ENCODE measurements around the gene PRKG1.
"Not testable (repeated sequence)": the region's sequence is repeated elsewhere in the genome, so short reads cannot be mapped to it uniquely, and the experiment has no call there.

The PRKG1 gene

DNA sequence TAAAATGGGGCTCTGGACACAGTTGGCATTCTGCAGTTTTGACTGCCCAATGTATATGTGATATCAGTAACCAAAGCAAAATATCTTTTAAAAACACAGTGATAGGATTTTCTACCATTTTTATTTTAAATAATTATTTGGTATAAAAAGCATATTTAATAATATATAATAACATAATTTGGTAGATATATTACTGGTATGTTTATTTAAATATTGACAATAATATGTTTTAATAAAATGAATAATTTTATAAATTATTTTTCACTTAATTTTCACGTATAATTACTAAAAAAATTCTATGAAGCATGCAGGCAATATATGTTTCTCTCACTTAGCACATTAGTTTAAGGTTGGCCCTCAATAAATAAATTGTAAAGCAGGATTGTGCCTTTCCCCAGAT, 269.1 kb downstream of the PRKG1 start:
- DNase-seq, result no peak

DNA sequence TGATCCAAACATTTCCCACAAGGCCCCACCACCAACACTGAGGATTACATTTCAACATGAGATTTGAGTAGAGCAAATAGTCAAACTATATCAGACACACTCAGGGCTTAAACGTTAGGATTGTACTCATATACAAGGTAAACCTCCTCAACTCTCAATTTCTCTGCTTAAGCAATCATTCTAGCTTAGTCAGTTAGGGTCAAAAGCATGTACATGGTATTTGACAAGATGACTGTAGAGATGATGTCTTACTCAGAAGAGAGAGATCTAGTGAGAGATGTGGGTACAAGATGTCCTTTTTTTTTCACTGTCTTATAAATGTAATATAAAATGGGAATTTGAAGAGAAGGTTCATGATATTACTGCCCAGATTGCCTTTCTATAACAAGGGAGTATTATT, 270.1 kb downstream of the PRKG1 start:
- DNase-seq, result no peak

- DNase-seq, result no peak
Observed at GRCh38 chr10:51348622-51349021, 274.3 kb downstream of the PRKG1 start.

GRCh38 chr10:51357170-51357569, 282.9 kb downstream of the PRKG1 start:
- DNase-seq, result no peak

GRCh38 chr10:51358227-51358626, 283.9 kb downstream of the PRKG1 start:
- DNase-seq, result no peak

- no peak for DNase-seq
Observed at GRCh38 chr10:51363415-51363814, 289.1 kb downstream of the PRKG1 start.

GRCh38 chr10:51364674-51365073, 290.4 kb downstream of the PRKG1 start:
- DNase-seq, result no peak

- no peak for DNase-seq
Observed at GRCh38 chr10:51366044-51366443, 291.8 kb downstream of the PRKG1 start.

DNA sequence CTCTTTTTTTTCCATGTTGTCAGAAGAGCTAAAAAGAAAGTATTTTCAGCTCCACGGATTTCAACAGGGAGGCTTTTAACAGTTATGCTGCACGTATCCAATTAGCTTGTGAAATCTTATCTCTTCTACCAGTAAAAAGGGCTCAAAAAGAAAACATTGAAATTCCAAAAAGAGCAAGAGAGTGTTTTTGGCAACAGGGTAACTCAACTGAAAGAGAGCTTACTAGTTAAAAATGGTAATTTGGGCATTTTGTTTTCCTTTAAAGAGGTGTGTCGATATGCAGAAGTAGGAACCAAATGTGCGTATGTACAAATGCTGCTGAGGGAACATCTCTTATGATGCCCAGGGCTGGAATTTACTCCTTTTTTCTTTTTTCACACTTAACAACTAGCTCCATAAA, 292.8 kb downstream of the PRKG1 start:
- no peak for DNase-seq

DNA sequence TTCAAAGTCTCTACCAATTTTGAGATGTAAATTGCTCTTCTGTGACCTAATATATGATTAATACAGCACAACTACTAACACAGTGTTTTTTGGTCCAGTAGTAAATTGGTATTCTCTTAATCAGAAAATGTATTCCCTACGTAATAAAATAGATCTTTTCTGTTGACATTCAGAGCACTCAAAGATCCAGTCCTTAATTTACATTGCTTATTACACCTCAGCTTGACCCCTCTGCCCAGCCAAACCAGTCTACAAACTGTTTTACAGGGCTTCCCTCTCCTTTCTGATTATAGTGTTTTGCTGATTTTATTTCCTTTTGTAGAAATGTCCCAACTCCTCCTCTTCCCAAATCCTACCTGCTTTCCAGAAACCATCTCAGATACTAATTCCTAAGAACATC, 293.4 kb downstream of the PRKG1 start:
- no peak for DNase-seq

GRCh38 chr10:51368943-51369342, 294.7 kb downstream of the PRKG1 start:
- DNase-seq, result no peak

DNA sequence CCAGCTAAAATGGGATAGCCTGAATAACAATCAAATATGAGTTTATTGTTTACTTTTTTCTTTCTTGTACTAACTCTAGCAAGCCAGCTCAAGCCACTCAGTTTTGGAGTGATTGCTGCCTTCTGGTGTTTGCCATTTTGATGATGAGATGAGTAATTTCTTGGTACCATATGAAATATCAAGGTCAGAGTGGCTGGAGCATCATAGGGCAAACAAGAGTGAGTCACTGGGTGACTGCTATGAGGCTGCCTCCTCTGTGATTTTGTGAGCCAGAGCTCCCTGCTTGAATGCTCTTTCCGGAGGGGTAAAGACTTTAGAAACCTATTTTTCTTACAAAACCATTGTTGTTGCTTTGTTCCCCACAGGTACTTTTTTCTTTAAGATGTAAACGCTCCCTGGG, 295.6 kb downstream of the PRKG1 start:
- DNase-seq, result no peak

- DNase-seq, result no peak
Observed at GRCh38 chr10:51371743-51372142, 297.5 kb downstream of the PRKG1 start.

DNA sequence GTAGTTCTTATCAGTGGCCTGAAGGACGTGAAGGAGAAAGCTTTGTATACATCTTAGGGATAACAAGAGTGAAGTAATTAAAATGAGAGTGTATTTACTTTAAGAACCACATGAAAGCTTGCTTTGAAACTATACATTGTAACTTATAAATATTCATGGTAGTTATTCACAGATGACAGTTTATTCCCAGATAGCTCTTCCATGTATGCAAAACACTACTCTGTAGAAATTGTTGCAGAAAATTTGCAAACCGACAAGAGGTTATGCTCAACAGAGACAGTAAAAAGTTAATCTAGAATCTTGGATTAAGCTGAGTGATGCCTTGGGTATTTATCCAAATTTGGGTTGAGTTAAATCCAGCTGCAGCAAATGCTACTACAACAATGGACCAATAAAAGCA, 301.5 kb downstream of the PRKG1 start:
- DNase-seq, result no peak

DNA sequence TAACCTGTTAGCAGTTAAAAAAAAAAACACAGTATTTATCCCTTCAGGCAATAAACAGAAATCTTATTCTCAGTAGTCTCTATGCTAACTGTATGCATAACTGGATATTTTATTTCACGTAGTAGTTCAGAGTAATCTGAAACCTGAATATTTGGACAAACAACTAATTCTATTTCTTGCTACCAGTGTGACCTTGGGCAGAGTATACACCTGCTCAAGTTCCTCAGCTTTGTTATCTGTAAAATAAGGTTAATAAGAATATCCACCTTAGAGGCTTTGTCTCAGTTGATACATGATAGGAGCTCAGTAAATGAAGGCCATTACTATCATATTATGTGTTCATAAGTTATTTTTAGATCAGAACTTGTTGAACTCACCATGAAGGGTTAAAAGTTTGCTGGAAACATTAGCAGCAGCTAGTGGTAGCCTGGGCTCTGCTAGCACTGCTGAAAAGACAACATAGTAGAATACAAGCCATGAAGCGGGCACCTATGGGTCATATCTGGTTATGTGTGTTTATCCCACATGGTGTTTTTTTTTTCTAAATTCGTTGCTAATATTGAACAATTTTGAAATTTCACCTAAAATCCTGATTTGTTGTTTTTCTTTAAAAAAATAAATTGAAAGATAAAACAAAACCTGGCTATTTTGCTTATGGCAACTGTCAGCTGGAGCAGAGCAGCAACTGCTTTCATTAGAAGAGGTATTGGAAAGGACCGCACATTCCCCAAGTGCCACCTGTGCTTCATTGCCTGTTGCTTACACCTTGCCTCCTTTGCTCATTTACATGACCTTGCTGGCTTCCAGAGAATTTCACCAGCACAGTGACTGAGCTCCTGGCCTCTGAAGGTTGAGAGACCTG, 303.0 kb downstream of the PRKG1 start:
- no peak for DNase-seq

GRCh38 chr10:51377932-51378599, 303.8 kb downstream of the PRKG1 start:
- DNase-seq, result no peak

GRCh38 chr10:51382181-51382580, 307.9 kb downstream of the PRKG1 start:
- no peak for DNase-seq

GRCh38 chr10:51384971-51385370, 310.7 kb downstream of the PRKG1 start:
- DNase-seq, result no peak

- DNase-seq, result no peak
Observed at GRCh38 chr10:51386248-51386885, 312.1 kb downstream of the PRKG1 start.

DNA sequence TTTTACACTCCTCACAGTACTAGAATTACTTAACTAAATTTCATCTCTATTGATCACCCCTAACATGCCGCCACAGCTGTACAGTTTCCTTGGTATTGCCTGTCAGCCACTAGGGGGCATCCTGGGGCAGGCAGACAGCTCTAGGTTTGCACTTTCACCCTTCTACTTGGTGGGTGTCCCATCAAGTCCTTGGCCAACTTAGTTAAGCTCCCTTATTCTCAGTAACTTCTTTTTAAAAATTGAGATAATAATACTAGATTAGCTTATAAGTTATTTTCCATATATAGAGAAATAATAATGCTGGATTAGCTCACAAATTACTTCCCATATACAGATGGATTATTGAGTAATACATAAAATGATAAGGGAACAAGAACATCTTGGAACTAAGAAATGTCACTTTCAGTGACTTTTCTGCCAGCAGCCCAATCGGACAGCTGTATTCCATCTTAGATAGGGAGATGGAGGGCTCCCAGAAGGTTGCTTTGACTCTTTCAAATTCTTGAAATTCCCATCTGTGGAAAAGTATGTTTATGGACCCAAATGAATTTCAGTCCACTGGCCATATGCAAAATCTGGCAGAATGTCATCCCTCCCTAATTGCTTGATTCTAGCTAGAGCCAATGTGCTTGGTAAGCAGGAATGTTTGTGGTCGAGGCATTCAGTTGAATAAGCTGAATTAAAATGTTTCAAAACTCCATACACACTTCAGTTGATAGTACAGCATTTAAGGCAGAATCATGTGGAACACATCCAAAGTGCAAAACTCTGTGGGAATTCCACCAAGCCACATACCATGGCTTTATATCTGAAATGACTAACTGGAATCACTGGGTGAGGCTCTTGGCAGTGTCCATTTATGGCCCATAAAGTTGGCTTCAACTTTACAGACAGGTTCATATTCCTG, 315.4 kb downstream of the PRKG1 start:
- no peak for DNase-seq

DNA sequence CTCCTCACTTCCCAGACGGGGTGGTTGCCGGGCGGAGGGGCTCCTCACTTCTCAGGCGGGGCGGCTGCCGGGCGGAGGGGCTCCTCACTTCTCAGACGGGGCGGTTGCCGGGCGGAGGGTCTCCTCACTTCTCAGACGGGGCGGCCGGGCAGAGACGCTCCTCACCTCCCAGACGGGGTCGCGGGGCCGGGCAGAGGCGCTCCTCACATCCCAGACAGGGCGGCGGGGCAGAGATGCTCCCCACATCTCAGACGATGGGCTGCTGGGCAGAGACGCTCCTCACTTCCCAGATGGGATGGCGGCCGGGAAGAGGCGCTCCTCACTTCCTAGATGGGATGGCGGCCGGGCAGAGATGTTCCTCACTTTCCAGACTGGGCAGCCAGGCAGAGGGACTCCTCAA, 318.7 kb downstream of the PRKG1 start:
- not testable (repeated sequence) for DNase-seq

GRCh38 chr10:51394039-51394438, 319.8 kb downstream of the PRKG1 start:
- no peak for DNase-seq

DNA sequence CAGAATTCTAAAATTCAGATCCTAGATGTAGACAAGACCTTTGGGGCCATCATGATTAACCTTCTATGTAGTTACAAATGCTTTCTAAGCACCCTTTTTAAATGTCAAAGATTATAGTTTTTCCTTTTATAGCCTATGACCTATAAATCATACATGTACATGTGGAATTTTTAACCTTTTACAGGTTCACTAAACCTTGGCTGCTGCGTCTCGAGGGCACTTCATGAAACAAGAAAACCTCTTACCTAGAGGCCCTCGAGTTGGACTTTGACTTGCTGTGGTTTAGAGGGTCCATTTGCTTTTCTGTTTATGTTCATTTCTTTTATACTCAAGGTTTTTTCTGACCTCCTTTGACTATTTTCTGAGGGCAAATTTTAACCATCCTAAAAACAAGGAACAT, 323.0 kb downstream of the PRKG1 start:
- no peak for DNase-seq
